Activated CD4-positive, alpha-beta T cell treated with anti-CD3 and anti-CD28 coated beads for 48 hours (primary cell): ENCODE measurements around the gene DTHD1.

Source experiments
- DNase-seq: peaks from one replicate; pipeline ENCODE4 v3.0.0-alpha.2; 2020

DTHD1 gene

DNA sequence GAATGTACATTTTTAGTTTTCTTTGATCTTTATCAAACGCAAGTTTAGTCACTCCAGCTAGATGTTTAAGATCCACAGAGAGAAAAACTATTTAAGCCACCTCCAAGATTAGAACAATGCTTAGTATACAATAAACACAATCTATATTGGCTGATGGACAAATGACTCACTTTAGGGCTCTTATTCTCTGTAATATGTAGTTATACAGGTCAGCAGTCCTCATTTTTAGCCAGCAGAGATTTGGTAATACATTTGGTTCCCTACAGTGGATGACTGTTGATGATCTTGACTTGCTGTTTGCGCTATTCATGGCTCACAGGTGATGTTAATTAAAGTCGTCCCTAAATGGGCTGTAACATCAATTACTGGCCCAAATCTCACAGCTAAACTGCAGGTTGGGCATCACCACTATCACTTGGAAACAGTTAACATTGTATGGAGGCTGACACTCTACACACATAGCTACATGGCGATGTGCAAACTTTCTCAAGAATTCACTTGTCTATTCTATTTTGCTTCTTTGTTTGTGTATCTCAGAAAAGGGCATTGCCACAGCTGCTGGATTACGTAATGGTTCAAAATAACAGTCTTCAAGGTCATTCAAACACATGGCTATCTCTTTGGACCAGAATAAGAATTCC is 11.8 kb upstream of the DTHD1 start:
- no peak for DNase-seq

DNA sequence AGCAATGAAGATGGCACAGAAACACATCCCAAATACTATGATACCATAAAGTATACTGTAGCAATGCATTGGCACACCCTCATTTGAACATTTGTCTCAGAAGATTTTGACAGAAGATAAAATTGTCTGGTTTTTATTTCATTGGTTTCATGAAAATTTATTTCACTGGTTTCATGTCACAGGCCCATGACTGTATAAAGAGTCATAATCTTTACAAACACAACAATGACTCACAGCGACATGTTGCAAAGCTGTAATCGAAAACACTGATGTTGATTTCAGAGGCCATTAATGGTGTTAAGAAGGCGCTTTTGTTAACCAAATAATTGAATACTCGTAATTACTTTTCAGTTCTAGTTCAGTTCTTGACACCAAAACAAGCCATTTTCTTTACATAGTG is 8.1 kb upstream of the DTHD1 start:
- no peak for DNase-seq

DNA sequence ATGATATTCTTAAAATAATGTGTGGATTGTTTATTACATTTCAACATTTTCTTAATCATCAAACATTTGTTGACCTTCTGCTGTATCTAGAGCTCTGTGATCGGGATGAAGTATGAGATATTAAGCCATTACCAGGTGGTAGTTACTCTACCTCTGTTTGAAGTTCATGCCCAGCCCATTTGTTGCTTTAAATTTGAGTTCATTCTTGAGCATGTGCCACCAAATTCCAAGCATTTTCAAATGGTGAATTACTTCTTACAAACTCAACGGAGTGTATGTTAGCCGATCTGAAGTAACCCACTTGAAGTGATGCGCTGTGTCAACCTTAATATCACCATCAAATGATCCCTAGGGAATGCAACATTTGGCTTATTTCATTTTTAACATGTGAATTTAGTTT is 7.3 kb upstream of the DTHD1 start:
- no peak for DNase-seq

DNA sequence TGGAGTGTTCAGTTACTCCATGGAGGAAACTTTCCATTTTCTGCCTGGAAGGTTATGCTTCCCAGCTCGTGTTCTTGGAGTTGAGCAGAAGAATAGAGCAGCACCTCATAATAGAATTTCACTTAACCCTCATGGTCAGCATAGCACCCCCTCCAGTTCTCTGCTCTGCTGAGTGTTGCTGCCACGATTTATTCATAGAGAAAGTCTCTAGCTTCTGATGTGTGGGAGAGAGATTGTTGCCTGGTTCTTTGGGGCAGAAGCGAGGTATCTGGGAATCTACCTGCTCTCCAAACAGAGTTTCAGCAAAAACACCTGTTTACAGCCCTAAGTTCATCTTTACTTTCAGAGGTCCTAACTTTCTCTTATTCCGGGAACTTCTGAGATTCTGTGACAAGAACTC is 3.9 kb upstream of the DTHD1 start:
- no peak for DNase-seq

DNA sequence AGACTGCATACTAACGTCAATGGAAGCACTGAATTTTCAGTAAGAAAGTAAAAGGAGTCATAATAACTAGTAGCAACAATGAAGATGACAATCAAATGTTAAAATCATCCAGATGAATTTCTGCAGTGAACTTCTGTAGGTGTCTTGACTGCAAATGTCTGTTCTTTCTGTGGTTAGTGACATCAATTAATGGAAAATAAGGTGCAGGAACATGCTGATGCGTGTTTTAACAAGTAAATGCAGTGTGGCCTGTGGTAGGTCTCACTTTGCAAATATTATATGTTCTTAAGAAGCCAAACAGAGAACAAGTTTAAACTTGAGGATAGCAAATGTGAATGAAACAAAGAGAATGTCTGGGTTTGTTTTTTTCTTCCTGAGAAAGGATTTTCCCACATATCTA is 2.6 kb upstream of the DTHD1 start:
- no peak for DNase-seq

DNA sequence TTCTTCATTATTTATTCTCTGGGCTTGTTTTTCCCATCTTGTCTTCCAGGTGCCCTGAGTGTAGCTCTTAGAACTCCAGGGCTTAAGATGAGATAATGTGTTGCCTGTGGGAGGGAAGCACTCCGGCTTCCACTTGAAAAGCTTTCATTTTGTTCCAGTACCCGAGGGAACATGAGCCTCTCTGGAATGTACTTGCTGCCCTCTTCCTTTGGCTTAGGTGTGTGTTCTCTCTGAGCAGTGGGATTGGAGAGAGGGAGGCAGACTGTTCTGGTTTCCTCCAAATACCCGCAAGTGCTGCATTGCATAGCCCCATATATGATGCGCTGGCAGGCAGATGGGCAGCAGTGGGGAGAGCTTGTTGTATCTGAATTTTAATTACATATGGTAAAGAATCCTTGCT is 861 bp upstream of the DTHD1 start:
- no peak for DNase-seq

DNA sequence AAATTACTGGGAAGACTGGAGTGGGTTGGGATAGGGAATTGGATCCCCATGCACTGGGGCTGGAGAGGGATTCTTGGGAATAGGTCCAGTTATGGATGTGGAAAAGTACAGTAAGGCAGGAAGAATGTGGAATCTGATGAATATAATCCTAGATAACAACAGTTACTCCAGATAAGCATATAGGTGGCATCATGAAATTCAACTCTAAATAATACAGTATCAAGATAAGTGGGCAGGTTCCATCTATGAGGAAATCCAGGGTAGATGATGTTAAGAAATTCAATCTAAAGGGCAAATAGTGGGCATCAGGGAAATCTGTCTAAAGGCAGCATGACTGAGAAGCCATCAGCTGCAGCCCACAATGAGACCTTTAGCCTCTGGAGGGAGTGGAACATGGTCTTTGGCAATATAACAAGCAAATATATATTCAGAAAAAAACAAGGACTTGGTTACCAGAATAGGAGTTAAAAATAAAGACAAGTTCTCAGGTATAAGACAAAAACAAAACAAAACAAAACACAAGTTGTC is 1.2 kb downstream of the DTHD1 start:
- DNase-seq: no peak

DNA sequence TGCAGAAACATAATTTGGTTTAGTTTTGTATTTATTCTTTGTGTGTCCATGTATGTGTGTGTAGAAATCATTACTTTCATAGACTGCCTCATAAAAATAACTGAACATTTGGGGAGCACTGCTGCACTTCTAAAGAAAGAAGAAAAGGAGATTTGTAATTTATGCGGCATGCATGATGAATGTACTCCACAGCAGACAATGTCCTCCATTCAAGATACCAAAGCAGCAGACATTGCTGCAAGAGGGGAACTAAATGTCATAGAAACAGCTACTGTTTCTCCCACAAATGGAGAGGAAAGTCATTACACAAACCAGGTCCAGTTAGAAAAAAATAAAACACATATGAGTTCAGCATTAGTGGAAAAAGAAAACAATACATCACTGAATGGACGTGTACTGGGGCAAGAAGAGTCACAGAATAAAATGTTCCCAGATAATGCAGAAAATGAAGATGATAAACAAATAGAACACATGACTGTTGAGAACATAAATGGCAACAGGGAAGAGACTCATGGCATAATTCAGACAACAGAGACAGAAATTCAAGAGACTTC is 2.6 kb downstream of the DTHD1 start:
- no peak for DNase-seq

DNA sequence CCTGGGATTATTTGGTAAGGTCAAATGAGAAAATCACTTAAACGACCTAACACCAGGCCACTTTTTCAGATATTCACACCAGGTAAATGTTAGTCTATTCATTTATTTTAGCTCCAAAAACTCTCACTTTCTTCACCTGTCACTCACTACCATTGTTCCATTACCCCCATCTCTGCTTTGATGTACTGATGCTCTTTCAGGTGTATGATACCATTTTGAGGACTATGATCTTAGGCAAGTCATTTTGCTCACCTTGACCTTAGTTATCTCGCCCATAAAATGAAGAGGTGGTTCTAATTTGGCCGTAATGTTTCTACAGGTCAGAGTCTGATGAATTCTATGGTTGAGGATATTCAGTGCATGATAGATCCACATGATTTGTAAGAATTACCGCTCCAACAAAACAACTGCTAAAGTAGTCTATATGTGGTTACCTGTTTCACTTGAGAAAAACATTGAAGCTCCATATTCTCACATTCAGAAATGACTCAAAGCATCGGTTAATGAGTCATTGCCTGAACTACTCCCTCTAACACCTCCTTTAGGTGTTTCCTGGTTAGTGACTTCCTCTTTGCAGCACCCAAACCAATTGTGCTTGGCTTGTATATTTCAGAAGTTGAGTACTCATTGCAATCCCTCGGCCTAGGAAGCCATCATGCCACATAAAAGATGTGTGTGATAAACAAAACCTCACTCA is 4.5 kb downstream of the DTHD1 start:
- peak; percentile 62 for DNase-seq

DNA sequence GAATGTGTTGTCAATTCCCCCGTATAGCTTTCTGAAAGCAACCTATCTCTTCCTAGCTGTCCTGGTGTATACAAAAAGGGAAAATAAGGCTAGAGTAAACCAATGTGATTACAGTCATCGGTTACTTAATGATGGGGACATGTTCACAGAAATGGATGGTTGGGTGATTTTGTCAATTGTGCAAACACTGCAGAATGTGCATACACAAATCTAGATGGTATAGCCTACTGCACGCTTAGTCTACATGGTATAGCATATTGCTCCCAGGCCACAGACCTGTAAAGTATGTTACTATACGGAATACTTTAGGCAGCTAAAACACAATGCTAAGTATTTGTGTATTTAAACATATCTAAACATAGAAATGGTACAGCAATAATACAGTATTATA is 5.1 kb downstream of the DTHD1 start:
- no peak for DNase-seq

DNA sequence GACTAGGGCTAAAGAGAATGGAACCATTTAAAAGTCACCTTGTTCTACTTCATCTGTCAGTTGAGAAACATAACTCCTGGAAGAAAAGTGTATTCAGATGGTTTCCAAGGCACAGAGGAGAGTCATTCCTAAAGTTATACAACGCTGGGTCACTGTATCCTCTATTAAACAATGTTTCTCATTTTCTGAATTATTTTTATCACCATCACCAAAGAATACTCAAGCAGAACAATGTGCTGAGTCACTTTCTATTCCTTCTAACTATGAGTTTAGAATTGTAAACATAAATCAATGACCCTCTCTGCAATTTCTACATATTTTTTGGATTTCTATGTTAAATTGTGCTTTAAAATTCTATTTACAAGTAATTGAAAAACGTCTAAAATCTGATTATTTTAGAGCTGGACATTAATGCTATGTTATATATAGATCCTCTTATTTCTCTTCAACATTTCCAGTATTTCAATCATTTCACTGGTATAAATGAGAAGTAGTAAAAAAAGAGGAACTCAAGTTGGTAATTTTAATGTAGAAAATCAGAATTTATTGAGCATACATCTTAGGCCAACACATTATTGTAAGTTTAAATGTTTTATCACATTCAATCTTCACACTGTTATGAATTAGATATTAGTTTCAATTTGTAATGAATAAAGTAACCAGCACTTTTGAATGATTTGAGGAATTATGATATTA is 7.5 kb downstream of the DTHD1 start:
- DNase-seq: no peak

DNA sequence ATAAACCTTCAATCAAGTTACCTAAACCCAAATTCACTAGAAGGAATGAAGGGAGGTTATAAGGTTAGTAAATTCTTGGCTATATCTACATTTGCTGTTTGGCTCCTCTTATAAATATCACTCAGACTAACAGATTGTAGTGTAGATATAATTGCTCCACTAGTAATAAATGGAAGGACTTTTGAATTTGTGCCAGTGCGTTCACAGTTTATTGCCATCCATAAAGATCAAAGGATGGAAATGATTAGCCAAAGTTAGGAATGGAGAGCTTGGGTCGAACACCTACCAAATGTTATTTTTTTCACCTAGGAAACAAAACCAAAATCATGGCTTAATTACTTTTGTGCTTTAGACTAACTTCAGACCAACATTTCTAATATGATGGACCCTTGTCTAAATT is 9.2 kb downstream of the DTHD1 start:
- DNase-seq: no peak

DNA sequence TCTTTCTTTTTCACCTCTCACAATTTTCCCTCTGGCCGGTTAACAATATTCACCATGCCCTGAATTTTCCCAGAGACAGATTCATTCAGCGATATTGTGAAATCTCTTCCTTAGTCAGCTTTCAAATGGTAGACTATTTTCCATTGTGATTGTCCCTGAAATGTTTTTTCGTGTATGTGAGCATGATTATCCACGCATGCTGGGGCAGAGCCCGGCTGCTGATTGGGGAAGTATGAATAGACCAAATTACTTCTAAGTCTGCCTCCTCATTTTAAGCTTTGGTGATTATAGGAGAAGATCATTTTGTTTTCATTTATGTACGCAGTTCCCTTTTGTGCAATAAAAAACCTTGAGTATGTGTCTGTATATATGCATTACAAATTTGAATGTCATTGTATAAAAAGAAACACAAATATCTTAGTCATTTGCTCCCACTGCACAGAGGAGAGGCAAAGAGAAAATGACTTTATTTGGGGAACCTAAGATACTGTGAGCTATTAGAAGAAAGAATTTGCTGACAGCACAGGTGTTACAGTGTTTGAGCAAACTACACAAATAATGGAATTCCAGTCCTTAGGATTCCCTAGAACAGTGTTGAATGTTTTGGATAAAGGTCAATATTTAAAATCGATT is 11.3 kb downstream of the DTHD1 start:
- DNase-seq: no peak

DNA sequence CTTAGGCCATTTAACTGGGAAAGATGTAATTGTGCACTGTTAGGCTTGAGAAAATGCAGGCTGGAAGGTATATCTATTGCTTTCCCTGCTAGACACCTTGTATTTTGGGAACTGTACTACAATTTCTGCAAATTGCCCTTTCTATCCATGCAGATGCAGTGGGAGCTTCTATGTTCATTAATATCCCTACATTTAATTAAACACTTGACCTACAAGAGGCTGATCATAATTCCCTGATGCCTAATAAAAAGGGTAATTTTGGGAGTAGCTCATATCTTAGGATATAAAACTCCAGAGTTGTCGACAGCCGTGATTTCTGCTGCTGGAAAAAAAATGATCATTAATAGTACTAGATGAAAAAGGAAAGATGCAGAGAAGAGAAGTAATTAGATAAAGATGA is 19.7 kb downstream of the DTHD1 start:
- no peak for DNase-seq

DNA sequence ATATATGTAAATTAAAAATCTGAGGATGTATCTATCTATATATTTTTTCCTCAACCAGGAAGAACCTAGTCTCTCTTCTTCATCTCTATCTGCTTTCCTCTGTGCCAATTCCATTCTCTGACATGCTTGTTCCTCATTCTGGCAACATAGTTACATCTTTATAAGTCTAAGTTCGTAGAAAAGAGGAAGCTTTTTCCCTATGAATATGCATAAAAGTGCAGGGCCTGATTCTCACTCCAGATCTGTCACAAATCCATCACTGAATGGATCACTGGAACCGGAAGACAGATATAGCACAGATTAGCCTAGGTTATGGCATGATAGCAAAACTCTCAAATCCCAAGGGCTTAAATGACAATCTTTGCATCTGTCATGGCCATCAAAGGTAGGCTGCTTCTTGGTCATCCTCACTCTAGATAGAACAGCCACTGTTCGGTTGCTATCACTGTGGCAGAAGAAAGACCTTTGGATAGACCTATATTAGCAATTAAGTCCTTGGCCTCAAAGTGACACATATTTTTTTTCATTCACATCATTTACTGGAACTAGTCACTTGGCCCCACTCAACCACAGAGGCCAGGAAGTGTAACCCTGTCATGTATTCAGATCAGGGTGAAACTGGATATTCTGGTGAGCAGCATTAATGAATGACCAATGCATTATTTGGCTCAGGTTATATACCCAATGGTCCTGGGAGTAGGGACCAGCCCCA is 22.2 kb downstream of the DTHD1 start:
- DNase-seq: no peak

DNA sequence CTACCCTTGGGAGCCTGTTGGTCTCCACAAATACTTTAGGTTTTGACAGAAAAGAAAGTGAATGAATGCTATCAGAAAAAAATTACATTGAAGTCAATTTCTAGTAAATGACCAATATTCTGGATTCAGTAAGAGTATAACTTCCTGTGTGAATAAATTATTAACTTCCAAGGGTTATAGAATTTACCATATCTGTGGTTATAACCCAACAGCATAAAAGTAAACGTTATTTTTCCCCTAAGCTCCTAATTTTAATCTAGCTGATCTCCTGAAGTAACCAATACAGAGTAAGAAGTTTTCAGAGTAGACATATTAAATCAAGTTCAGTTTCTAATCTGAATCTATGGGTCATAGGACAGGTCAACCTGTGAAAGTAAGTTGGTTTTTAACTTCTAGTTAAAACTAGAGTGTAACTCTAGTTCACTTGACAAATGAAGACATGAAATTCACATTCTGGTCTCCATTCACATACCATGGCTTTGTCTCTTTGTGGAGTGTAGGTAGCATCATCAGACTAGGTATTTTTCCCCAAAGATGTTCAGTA is 22.8 kb downstream of the DTHD1 start:
- no peak for DNase-seq

DNA sequence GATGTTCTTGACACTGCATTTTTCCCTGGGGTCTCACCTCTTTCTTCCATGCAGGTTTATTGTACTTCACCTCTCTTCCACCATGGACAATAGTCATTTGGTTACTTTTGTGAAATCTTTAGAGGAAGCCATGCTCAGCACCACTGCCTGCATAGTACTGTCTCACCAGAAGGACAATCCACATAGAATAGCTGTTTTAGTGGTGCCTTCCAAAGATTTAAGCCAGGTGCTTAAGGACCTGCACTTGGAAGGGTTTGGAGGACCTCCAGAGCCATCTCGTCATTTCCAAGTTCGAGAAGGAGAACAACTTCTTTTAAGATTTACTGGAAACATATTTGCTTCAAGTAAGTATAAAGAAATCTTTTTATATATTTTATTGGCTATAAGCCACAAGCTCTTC is 26.7 kb downstream of the DTHD1 start:
- DNase-seq: no peak

DNA sequence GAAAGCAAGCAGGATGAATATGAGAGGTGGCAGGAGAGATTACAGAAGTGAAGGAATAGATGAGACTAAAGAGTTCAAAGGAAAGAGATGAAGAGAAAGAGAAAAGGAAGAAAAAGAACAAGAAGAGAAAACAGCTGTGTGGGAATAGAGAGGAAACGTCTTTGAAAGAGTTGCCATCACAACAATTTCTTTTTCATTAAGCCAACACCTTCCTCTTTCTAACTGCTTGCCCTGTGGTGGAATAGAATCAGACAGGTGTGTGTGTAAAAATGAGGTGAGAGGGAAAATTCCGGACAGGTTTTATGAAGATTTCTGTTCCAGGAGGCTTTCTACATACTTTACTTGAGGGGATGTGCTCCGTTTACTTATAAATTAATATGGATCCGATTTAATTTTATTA is 28.8 kb downstream of the DTHD1 start:
- no peak for DNase-seq

DNA sequence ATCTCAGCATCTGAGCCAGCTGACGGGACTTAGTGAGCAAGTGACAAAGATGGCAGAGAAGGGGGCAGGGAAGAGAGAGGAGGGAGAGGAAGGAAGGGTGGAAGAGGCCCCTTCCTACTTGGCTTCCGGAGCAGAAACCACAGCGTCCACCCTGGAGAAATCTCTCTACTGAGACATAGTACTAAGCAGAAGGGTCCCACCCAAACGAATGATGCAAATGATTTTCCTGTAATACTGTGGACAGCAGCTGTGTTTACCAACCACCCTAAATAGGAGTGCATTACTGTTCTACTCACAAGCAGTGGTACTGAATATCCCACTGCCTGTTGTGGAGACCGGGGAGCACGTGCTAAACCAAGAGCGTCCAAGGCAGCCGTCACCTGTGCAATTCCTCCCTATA is 29.4 kb downstream of the DTHD1 start:
- DNase-seq: no peak

DNA sequence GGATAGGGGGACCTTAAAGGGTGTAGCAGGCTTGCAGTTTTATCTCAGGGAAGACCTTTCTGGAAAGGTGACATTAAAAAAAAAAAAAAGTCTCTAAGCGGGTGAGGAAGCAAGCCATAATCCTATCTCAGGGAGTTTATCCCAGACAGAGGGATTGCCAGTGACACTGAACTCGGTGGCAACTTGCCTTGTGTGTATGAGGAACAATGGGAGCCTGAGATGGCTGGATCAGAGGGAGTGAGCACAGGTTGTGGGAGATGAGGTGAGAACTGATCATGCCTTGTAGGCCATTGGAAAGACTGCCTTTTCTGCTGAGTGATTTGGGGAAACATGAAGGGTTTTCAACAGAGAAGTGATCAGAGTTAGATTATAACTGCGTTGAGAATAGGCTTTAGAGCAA is 31.1 kb downstream of the DTHD1 start:
- DNase-seq: no peak

DNA sequence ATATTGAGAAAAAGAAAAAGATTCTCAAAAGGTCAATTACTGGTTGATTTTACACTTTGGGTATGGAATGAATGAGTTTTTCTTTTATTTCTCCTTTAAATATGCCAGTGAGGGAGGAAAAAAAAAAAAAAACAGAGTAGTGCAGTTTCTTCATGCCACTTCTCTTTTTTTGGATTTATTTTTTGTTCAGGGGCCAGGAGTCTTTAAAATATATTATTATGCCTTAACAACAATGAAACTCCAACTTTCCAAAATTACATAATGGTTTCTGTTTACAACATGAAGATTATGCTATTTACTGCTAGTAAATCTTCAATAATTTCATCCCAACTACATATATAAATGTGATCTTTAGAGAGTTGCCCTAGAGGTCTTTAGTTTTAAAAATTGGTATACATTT is 31.9 kb downstream of the DTHD1 start:
- no peak for DNase-seq

DNA sequence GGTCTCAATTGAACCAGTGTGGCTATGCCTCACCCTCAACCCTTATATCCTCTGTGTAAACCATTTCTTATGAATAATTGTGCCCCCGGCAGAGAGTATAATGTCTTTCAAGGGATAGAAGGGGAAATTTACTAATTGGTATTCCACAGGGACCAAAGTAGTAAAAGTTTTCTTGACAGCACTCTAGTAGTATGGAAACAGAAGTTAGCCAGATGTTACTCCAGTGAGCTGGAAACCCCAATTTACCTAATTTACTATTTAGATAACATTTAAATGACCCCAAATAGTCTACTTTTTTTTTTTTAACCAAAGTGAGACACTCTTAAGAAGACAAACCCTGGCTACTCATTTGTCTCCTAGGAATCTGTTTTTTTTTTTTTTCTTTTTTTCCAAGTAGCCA is 32.3 kb downstream of the DTHD1 start:
- DNase-seq: no peak

DNA sequence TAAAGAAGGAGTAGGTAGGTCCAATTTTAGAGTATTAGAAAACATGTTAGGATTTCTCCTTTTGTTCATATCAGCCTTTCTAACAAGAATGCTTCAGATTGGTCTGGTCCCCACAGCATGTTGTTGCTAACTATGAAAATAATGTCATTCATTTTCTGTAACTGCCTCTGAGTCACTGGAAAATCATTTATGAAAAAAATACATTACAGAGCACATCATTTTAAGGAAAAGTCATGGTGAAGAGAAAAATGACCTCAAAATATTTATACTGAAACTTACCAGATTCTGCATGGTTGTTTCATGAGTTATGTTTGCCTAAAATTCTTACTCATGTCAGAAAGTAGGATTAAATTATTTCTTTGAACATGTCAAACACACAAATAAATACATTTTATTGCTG is 35.2 kb downstream of the DTHD1 start:
- DNase-seq: no peak
